HG03442 (cell line): Measurements from ENCODE around the gene KASH5.
A peak's percentile ranks its signal among the peaks of the same experiment; 100 is the strongest.

Experiments
- ATAC-seq: cut with Tn5 transposase; IDR thresholded peaks from one replicate; pipeline ENCODE4 v1.9.1; 2021; ENCODE audit warnings: mild to moderate bottlenecking, moderate library complexity; ENCODE audit not compliant: unreplicated experiment

KASH5 gene, protein sequence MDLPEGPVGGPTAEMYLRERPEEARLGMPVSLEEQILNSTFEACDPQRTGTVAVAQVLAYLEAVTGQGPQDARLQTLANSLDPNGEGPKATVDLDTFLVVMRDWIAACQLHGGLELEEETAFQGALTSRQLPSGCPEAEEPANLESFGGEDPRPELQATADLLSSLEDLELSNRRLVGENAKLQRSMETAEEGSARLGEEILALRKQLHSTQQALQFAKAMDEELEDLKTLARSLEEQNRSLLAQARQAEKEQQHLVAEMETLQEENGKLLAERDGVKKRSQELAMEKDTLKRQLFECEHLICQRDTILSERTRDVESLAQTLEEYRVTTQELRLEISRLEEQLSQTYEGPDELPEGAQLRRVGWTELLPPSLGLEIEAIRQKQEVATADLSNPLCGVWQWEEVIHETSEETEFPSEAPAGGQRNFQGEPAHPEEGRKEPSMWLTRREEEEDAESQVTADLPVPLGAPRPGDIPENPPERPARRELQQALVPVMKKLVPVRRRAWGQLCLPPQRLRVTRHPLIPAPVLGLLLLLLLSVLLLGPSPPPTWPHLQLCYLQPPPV

DNA sequence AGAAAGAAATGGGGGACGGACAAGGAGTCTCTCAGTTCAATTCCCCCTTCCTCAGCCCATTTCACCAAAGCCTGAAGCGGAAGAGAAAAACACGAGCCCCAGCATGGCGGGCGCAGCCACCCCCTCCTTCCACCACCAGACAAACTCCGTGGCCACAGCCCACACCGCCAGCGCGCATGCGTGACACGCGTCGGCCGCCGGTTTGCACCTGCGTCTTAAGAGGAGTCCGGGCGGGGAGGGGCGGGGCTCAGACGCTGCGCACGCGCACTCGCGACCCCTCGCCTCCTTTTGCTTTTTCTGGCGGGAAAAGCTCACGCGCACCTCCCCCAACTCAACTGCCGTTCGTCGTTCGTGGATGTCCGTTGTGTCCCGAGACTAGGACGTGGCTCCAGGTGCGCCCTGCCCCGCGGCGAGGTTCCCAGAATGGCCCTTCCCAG lies at the start of gene KASH5:
Gene KASH5 (plus strand): TSS at position 314 of the 437 bp plus-strand sequence. CDS start 2,635 bp downstream, outside the sequence.
- no peak for ATAC-seq

DNA sequence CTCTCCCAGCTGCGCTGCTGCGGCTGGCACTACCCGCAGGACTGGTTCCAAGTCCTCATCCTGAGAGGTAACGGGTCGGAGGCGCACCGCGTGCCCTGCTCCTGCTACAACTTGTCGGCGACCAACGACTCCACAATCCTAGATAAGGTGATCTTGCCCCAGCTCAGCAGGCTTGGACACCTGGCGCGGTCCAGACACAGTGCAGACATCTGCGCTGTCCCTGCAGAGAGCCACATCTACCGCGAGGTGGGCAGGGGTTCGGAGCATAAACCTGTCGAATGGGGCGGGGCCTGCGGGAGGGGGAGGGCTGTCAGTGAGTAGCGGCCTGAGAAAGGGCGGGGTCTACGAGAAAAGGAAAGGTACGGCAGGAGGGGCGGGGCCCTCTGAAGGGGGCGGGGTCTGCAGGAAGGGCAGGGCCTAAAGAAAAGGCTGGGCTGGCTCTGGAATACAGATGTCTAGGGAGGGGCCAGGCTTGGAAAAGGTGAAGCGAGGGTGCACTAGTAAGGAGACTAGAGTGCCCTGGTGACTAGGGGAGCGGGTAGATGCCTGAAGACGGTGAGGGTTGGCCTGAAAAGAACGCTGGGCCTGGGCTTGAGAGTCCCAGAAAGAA lies 49.3 kb upstream of the KASH5 start:
- no peak for ATAC-seq

DNA sequence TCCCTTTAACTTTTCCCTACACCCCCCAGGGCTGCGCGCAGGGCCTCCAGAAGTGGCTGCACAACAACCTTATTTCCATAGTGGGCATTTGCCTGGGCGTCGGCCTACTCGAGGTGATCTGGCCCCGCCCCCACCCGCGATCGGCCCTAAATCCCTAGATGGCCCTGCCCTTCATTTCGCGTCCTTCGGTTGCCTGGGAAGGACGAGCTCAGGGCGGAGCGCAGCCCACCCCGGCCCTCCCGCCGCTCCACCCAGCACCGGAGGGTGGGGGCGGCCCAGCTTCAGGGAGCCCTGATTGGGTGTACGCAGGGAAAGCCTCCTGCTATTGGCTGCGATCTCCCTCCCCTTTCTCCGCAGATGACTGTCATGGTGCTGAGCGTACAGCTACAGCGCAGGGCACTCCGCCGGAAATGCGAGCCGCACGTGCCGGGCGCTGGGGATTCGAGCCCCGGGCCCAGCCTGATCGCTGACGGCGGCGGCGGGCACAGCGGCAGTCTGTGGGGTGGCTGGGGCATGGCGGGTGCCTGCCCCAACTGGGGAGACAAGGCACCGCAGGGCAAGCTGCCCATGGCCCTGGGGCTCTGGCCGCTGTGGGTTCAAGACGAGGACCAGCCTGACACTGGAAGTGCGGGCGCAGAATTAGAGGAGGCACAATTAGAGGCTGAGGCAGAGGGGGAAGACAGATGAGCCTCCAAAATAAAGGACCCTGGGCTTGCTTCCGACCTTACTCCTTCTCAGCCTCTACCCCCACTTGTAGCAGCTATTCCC lies 48.6 kb upstream of the KASH5 start:
- ATAC-seq: no peak

DNA sequence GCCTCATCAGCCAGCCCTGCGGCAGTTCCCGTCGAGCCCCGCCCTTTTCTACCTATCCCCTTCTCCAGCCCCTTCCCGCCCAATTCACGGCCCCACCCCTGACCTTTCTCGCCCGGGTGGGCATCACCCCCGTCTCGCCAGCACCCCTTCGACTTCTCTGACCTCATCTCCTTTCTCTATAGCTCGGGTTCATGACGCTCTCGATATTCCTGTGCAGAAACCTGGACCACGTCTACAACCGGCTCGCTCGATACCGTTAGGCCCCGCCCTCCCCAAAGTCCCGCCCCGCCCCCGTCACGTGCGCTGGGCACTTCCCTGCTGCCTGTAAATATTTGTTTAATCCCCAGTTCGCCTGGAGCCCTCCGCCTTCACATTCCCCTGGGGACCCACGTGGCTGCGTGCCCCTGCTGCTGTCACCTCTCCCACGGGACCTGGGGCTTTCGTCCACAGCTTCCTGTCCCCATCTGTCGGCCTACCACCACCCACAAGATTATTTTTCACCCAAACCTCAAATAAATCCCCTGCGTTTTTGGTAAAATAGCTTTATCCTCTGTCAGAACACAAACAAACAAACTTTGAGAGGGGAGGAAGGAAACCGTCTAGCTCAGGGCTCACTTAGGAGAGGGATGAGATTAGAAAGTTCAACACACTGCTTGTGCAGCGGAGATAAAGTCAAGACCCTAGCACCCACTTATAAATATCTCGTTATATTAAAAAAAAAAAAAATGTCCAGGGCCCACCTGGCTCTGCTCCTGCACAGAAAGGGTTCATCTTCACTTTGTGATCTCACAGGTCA lies 47.8 kb upstream of the KASH5 start:
- peak; percentile 66 for ATAC-seq

DNA sequence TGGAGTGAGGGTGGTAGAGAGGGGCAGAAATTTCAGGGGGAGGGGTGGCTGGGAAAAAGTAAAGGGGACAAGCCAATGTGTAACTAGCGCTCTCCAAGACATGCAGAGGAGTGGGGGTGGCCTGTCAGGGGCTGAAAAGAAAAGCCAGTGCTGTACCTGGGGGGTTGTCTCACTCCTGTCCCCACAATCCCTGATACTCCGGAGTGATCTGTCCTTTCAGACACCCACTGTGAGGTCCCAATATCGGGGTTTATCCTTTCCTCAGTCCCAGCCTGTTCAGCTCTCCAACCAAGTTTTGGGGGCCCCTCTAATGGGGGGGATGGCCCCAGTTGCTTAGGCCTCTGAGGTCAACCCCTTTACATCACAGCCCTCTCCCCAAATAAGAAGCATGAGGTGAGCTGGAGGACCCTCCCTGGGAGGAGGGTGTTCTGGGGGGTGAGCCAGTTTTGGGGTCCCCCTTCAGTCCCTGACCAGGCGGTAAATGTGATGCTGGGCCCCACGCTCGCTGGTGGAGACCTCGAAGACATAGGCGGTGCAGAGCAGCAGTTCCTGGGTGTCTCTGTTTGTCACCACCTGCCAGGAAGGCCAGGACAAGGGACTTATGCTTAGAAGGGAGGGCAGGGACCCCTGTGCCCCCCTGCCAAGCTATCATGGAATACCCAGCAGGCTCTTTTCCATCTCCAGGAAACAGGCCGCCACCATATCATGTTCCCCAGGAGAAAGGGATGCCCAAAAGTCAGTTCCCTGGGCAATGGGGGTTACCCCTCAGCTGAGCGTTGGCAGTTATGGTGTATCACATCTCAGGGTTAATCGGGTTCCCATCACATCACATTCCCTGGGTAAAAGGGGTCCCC lies 47.0 kb upstream of the KASH5 start:
- ATAC-seq: no peak

DNA sequence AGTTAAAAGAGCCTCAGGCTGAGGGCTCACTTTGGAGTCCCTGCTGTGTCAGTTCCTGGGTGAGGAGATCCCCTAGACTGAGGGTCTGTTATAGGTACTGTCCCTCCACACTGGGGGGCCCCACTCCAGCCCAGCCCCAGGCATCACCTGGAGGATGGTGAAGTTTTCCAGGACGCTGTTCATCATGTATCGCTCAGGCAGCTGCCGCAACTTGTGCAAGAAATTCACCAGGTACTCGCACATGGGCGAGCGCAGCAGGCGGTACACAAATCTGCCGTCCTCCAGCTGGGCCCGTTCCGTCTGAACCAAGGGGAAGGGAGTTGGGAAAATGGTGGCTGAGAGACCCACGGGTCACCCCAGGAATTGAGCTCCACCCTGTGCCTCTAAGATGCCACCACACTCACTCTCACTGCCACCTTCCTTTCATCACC lies 45.7 kb upstream of the KASH5 start:
- no peak for ATAC-seq

DNA sequence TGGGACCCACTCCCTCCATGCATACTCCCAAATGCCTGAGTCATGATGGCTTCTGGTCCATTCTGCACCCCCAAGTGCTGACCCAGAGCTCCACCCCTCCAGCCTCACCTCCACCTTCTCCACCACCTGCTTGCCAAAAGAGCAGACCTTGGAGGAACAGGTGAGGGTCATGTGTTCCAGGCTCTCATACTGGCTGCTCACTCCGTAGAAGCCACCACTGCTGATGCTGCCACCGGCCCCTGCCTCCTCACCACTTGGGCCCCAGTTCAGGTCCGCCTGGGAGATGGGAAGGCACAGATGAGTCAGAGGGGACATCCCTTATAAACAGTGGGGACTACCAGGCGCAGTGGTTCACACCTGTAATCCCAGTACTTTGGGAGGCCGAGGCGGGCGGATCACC lies 44.9 kb upstream of the KASH5 start:
- no peak for ATAC-seq

DNA sequence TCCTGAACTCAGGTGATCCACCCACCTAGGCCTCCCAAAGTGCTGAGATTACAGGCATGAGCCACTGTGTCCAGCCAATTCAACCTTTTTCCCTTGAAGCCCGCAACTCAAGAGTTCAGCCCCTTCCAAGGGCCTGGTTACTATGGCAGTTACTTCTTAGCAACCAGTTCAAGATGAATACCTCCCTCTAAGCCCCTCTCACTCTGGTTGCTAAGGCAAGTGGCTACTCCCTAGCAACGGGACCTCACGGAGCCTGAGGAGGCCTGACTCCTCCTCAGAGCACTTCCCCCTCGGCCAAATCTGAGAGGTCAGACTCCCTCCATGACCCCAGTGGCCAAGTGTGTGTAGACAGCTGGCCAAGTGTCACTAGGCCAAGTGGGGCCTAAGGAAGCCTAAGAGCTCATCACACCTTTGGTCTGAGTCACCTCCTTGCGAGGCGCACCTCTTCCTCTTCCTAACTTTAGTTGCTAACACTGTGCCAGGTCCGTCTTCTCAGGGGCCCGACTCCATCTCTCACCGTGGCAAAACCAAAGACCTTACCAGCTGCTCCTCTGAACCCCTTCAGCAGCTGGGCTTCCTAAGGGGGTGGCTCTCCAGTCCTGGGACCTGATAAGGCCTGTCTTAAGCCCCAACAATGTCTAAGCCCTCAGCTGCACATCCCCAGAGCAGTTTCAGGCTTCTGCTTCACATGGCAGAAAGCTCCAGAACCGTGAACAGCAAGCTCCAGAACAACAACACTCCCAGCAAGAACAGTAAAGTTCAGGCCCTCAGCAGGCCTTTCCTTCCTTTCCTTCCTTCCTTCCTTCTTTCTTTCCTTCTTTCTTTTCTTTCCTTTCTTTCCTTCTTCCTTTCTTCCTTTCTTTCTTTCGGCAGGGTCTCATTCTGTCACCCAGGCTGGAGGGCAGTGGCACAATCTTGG lies 43.3 kb upstream of the KASH5 start:
- no peak for ATAC-seq

DNA sequence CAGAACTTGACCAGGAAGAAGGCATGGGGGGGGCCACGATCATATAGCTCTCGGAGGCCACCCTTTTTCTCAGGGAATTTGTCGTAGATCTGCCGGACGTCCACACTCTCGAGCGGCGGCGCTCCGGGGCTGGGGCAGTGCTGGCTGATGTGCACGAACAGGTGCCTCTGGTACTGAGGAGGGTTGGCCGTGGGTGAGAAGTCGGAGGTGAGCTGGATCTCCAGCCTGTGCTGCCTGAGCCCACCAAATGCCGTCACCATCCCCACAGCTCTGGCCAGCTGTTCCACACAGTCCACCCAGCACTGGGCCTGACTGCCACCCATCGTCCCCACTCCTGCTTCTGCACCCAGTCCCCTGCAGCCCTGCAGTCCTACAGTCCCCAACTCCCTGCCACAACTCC lies 40.9 kb upstream of the KASH5 start:
- ATAC-seq: no peak

DNA sequence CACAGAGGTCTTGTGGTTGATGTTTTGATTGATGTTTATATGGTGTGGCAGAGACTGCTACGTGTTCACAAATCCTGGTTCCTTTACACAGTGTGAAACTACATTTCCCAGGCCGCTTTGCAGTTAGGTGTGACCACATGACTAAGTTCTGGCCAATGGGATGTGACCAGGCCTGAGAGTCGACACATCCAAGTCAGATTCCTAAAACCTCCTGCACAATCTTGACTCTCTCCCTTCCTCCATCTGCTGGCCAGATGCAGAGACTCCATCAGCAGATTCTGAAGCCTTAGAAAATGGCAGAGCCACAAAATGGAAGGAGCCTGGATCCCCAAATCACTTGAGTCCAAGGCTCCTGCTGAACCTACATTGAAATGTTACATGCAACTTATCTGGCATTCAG lies 40.2 kb upstream of the KASH5 start:
- ATAC-seq: no peak

DNA sequence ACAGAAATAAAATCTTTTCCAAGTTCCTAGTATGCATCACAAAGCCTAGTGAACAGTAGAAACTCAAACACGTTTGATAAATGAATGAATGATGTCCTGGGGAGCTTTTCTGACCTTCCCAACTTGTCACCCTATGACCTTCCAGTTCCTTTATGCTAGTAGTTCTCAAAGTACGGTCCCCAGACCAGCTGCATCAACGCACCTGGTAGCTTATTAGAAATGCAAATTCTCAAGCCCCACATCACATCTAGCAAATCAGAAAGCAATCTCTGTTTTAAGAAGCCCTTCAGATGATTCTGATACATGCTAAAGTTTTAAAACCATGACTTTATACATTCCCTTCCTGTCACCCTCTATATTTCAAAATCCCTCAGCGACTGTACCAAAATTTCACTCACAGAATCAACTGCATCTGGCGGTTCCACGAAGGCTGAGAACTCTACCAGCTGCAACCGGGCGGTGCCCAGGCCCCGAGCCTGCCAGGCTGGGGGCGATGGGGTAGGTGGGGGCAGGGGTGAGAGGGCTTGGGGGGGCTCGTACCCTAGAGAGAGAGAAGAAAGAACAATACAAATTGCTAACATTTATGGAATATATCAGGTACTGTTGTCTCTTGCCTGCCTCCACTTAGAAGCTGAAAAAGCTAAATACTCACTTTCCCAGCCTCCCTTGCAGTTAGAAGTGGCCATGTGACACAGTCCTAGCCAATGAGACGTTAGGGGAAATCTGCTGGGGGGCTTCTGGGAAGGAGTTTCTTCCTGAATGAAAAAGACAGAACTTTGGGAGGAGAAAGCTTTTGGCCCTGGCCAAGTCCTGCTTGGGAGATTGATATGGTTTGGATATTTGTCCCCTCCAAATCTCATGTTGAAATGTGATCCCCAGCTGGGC lies 39.5 kb upstream of the KASH5 start:
- ATAC-seq: no peak

DNA sequence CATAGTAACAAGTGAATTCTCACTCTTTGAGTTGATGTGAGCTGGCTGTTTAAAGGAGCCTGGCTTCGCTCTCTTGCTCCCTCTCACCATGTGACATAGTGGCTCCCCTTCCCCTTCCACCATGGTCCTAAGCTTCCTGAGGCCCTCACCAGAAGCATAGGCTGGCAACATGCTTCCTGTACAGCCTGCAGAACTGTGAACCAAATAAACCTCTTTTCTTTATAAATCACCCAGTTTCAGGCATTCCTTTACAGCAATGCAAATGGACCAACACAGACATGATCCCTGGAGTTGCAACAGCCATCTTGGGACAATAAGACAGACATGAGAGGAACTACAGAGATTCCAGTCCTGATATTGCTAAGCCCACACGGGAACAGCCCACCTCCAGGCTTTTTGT lies 38.5 kb upstream of the KASH5 start:
- no peak for ATAC-seq

DNA sequence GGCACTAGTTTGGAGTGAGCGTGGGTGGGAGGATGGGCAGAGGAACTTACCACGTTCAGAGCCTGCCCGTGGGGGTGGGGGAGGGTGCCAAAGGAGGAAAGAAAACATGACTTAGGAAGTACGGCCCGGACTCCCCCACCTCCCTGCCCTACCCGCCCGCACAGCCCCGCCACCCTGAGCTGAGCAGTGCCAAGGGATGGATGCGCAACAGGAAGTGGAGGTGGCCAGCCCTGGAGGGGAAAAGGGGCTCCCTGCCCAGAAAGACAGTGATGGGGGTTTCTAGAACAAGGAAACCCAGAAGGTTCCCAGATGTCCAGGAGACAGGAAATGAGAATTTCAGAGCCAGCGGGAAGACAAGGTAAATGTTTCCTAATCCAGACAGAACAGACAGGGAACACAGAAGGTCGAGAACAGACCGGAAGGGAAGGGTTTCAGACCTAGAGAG lies 32.1 kb upstream of the KASH5 start:
- ATAC-seq: no peak

DNA sequence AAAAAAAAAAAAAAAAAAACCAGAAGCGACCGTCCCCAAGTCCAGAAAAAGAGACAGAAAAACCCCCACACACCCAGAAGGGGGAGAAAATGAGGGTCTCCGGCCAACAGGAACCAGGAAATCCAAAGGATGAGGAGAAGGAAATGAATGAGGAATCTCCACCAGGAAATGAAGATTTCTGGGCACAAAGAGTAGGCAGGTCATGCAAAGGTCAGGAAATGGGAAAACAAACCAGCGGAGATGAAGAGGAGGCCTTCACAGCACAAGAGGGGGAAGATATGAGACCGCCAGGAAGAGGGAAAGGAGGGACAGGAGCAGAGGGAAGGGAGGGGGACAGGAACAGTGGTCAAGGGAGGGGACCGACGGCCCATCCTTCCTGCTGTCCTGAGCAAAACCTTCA lies 31.7 kb upstream of the KASH5 start:
- ATAC-seq: no peak

DNA sequence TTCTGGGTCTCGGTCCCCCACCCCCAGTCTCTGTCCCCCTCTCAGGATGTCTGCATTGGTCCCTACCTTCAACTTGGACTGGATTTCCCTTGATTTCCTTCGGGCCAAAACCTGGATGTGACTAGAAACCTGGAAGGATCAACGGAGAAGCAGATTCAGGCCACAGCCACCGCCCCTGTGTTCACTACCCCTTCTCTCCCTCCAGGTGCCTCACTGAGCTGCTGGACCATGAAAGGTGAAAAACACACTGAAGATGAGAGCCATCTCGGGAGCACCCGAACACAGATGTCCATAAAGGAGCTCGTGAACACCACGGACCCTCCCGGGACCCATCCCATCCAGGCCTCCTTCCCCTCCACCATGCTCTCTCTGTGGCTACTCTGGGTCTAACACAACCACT lies 30.9 kb upstream of the KASH5 start:
- no peak for ATAC-seq

DNA sequence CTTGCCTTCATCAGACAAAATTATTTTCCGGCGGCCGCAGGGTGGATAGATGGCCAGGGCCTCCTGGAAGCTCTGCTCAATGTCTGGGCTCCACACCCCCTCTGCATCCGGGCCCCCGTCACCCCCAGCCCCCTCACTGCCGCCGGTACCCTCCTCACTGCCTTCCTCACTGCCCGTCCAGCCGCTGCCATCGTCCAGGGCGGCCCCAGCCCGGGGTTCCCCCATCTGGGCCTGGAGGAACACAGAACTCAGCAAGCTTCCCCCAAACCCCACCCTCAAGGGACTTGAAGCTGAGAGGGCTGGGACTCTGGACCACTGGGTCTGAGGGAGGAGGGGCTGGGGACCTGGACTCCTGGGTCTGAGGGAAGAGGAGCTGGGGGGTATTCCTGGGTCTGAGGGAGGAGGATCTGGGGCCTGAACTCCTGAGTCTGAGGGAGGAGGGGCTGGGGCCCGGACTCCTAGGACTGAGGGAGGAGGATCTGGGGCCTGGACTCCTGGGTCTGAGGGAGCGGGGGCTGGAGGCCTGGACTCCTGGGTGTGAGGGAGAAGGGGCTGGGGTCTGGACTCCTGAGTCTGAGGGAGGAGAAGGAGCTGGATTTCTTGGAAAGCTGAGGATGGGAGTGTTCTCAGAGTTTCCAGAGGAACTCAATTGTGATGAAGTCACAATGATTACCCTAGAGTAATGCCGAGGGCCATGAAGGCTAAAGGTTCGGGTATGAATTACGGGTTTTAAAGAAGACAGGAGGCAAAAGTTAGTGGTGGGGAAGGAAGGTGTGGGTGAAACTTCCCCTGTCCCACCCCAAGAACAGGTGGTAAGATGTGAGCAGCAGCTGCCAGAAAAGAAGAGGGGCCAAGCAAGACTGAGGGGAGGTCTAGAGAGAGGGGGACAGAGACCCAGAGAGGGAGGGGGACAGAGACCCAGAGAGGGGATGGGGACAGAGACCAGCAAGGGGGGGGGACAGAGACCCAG lies 27.9 kb upstream of the KASH5 start:
- no peak for ATAC-seq
